ENCODE results near the gene ANKRD33. TPM values are rescaled to one million over a fixed set of nuclear protein-coding genes. Genes with fewer than 3 reads are reported as not detected.

ANKRD33 gene
- total RNA-seq, 3 donors from 2014 or later (not counting 1 experiment from before 2014, with no cell fraction given): not detected

- WGBS (ENCODE audit: insufficient coverage): 55% methylated on average over 21 of the region's 23 CpGs
These were observed 18.7 kb downstream of the ANKRD33 start for GRCh38 chr12:51906430-51907082.

DNA sequence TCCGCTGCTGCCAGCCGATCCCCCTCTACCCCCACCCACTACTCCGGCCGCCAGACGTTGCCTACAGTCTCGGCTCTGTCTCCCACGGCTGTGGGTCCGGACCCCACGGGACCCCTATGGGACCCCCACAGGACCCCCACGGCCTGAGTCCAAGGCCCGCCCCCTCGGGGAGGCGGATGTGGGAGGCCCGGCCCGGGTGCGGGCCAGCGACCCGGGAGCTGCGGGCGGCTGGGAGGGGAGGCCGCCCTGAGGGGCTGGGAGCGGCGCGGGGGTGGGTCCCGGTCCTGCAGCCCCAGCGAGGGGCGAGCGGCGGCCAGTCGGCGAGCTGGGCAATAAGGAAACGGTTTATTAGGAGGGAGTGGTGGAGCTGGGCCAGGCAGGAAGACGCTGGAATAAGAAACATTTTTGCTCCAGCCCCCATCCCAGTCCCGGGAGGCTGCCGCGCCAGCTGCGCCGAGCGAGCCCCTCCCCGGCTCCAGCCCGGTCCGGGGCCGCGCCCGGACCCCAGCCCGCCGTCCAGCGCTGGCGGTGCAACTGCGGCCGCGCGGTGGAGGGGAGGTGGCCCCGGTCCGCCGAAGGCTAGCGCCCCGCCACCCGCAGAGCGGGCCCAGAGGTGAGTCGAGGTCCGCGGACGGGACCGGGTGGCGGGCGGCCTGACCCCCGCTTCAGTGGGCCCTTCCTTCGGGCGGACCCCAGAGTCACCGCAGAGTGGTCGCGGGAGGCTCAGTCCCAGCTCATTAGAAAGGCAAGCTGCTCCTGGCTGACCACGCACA lies 19.4 kb downstream of the ANKRD33 start, which contains the start of gene ACVRL1:
ACVRL1 (plus strand) TSS at position 422 of the 773 bp plus-strand sequence. CDS start 4,971 bp downstream, outside the sequence.
- H3K4me1 Mint-ChIP-seq: no peaks in the 10 kb centered on the region
- intact Hi-C loops (cut with micrococcal nuclease): no loop called here
- peak within 1 kb of the TSS; percentile 9 for H3K4me3 Mint-ChIP-seq
- no peaks in the 10 kb centered on the region for H3K9me3 Mint-ChIP-seq
- Histone ChIP-seq H3K4me3 (ENCODE audit: low read length) (no peak within 1 kb of the TSS), H3K27me3 (ENCODE audit: control insufficient read depth, insufficient read depth, low read length) (peaks cover 8% of the 10 kb centered on the region), H3K4me1 (ENCODE audit: control insufficient read depth, insufficient read depth, low read length) (peaks cover 4% of the 10 kb centered on the region), H3K36me3 (ENCODE audit: control insufficient read depth, insufficient read depth, low read length) (no peaks in the 10 kb centered on the region), H3K9me3 (ENCODE audit: control insufficient read depth, insufficient read depth, low read length) (no peaks in the 10 kb centered on the region), H3K27ac (ENCODE audit: low read length) (no peak within 1 kb of the TSS)
- peaks cover 20 to 42% of the 10 kb centered on the region in 2 donors for H3K27me3 Mint-ChIP-seq (ENCODE audit: low read depth in 2 of 2)
- H3K27ac Mint-ChIP-seq: no peak within 1 kb of the TSS
- WGBS (ENCODE audit: insufficient coverage): 17% methylated on average over 74 of the region's 74 CpGs
- ATAC-seq (no peak), DNase-seq (no peak)
- H3K36me3 Mint-ChIP-seq: no peaks in the 10 kb centered on the region
- TF ChIP-seq CTCF (IDR thresholded peaks at IDR 0.05): no peak

More at GRCh38 chr12:51906430-51907082, 18.7 kb downstream of the ANKRD33 start:
- no peak overlapping the region for H3K27ac ChIP-seq (ENCODE audit: low read length)
- ATAC-seq (no peak), DNase-seq (no peak)
- H3K9me3 Mint-ChIP-seq: no peaks in the 10 kb centered on the region
- H3K27me3 Mint-ChIP-seq (ENCODE audit: low read depth in 2 of 2): peaks cover 20 to 42% of the 10 kb centered on the region in 2 donors
- no peaks in the 10 kb centered on the region for H3K36me3 ChIP-seq (ENCODE audit: control insufficient read depth, insufficient read depth, low read length)
- intact Hi-C loops (cut with micrococcal nuclease): no loop called here
- H3K27ac Mint-ChIP-seq: no peak overlapping the region
- no peaks in the 10 kb centered on the region for H3K36me3 Mint-ChIP-seq
- H3K4me1 ChIP-seq (ENCODE audit: control insufficient read depth, insufficient read depth, low read length): peaks cover 3% of the 10 kb centered on the region
- H3K9me3 ChIP-seq (ENCODE audit: control insufficient read depth, insufficient read depth, low read length): no peaks in the 10 kb centered on the region
- TF ChIP-seq CTCF (IDR thresholded peaks at IDR 0.05): no peak
- peaks cover 8% of the 10 kb centered on the region for H3K27me3 ChIP-seq (ENCODE audit: control insufficient read depth, insufficient read depth, low read length)
- H3K4me1 Mint-ChIP-seq: no peaks in the 10 kb centered on the region
- no peak overlapping the region for H3K4me3 ChIP-seq (ENCODE audit: low read length)
- H3K4me3 Mint-ChIP-seq: no peak overlapping the region

DNA sequence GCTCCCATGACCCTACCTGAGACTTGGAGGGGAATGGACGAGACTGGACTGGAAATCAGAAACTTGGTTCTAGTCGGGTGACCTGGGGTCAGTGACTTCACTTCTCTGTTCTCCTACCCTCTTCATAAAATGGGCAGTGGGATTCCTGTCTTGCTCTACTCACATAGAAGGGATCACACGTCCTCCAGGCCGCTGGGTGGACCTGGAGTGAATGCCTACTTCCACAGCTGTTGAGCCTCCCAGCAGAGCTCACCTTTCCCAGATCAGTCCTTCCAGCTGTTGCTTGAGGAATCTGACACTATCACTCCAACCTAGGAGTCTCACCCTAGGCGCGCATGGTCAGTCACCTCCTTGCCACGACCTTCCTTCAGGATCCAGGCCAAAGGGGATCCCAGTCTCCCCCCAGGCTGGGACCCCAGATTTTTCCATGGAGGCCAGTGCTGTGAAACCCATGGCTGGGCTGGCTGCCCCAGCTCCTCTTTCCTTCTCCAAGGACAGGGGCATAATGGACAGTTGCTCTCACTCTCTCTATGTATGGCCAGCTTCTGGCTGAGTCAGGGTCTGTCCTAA lies 20.0 kb downstream of the ANKRD33 start:
- Histone ChIP-seq H3K27me3 (ENCODE audit: control insufficient read depth, insufficient read depth, low read length) (peaks cover 8% of the 10 kb centered on the region), H3K27ac (ENCODE audit: low read length) (no peak overlapping the region), H3K9me3 (ENCODE audit: control insufficient read depth, insufficient read depth, low read length) (no peaks in the 10 kb centered on the region), H3K4me1 (ENCODE audit: control insufficient read depth, insufficient read depth, low read length) (peaks cover 8% of the 10 kb centered on the region), H3K4me3 (ENCODE audit: low read length) (no peak overlapping the region), H3K36me3 (ENCODE audit: control insufficient read depth, insufficient read depth, low read length) (no peaks in the 10 kb centered on the region)
- 83% methylated on average over 7 of the region's 7 CpGs for WGBS (ENCODE audit: insufficient coverage)
- ATAC-seq: no peak
- Mint-ChIP-seq H3K27me3 (ENCODE audit: low read depth in 2 of 2) (peaks cover 20 to 42% of the 10 kb centered on the region in 2 donors), H3K4me1 (no peaks in the 10 kb centered on the region), H3K27ac (no peak overlapping the region), H3K4me3 (peak overlapping the region; percentile 9), H3K9me3 (no peaks in the 10 kb centered on the region), H3K36me3 (no peaks in the 10 kb centered on the region)
- no peak for TF ChIP-seq CTCF (IDR thresholded peaks at IDR 0.05)
- intact Hi-C loops (cut with micrococcal nuclease): no loop called here
- DNase-seq: no peak

Data from natural killer cell (primary cell).